Measurements from ENCODE around the gene DMAP1. TPM values are rescaled to one million over a fixed set of nuclear protein-coding genes. Genes with fewer than 3 reads are reported as not detected.

DMAP1 gene
- total and polyA plus RNA-seq, 2 experiments from 2014 or later, result 28.8 to 61.8 TPM

GRCh38 chr1:44254392-44254910 lies 41.2 kb downstream of the DMAP1 start:
- H3K9me3 ChIP-seq (ENCODE audit: low read depth), result no peaks in the 10 kb centered on the region
- H3K27me3 ChIP-seq, result no peaks in the 10 kb centered on the region
- H3K36me3 ChIP-seq (replicated peaks; ENCODE audit: insufficient read depth, low read depth), result no peaks in the 10 kb centered on the region
- no peak overlapping the region for H3K4me3 ChIP-seq
- DNase-seq (ENCODE audit: low spot score), result no peak
- TF ChIP-seq EZH2 (IDR thresholded peaks at IDR 0.05; ENCODE audit: borderline replicate concordance) (no peak), CTCF (IDR thresholded peaks at IDR 0.05; ENCODE audit: poor library complexity) (no peak), EZH2phosphoT487 (IDR thresholded peaks at IDR 0.05; ENCODE audit: low read depth, severe bottlenecking, unreplicated experiment) (no peak)
- H3K79me2 ChIP-seq, result no peaks in the 10 kb centered on the region
- H3K4me2 ChIP-seq, result no peak overlapping the region
- no peak overlapping the region for H2AFZ ChIP-seq
- WGBS (ENCODE audit: low lambda C conversion rate, missing lambda C conversion rate), result 89% methylated on average over 4 of the region's 4 CpGs
- H3K27ac ChIP-seq, result no peak overlapping the region
- no peaks in the 10 kb centered on the region for H3K9me2 ChIP-seq (replicated peaks; ENCODE audit: insufficient read depth)
- peaks cover 12% of the 10 kb centered on the region for H3K4me1 ChIP-seq (ENCODE audit: insufficient read depth)
- no peaks in the 10 kb centered on the region for H4K20me1 ChIP-seq (ENCODE audit: insufficient read depth, poor library complexity, severe bottlenecking)

- Histone ChIP-seq H3K4me3 (no peak overlapping the region), H4K20me1 (ENCODE audit: insufficient read depth, poor library complexity, severe bottlenecking) (no peaks in the 10 kb centered on the region), H2AFZ (no peak overlapping the region), H3K4me1 (ENCODE audit: insufficient read depth) (peaks cover 16% of the 10 kb centered on the region), H3K36me3 (replicated peaks; ENCODE audit: insufficient read depth, low read depth) (no peaks in the 10 kb centered on the region), H3K79me2 (no peaks in the 10 kb centered on the region), H3K9me3 (ENCODE audit: low read depth) (no peaks in the 10 kb centered on the region), H3K27me3 (no peaks in the 10 kb centered on the region), H3K27ac (no peak overlapping the region), H3K4me2 (no peak overlapping the region), H3K9me2 (replicated peaks; ENCODE audit: insufficient read depth) (no peaks in the 10 kb centered on the region)
- TF ChIP-seq EZH2 (IDR thresholded peaks at IDR 0.05; ENCODE audit: borderline replicate concordance) (no peak), EZH2phosphoT487 (IDR thresholded peaks at IDR 0.05; ENCODE audit: low read depth, severe bottlenecking, unreplicated experiment) (no peak), CTCF (IDR thresholded peaks at IDR 0.05; ENCODE audit: poor library complexity) (no peak)
- DNase-seq (ENCODE audit: low spot score), result no peak
- 79% methylated on average over 10 of the region's 10 CpGs for WGBS (ENCODE audit: low lambda C conversion rate, missing lambda C conversion rate)
These were observed 43.7 kb downstream of the DMAP1 start for GRCh38 chr1:44256762-44257554.

- no peaks in the 10 kb centered on the region for H3K9me3 ChIP-seq (ENCODE audit: low read depth)
- H3K79me2 ChIP-seq, result no peaks in the 10 kb centered on the region
- DNase-seq (ENCODE audit: low spot score), result no peak
- H3K4me1 ChIP-seq (ENCODE audit: insufficient read depth), result peaks cover 10% of the 10 kb centered on the region
- no peaks in the 10 kb centered on the region for H3K27me3 ChIP-seq
- no peaks in the 10 kb centered on the region for H3K36me3 ChIP-seq (replicated peaks; ENCODE audit: insufficient read depth, low read depth)
- no peak overlapping the region for H3K27ac ChIP-seq
- no peak overlapping the region for H3K4me2 ChIP-seq
- no peak overlapping the region for H2AFZ ChIP-seq
- 91% methylated on average over 2 of the region's 2 CpGs for WGBS (ENCODE audit: low lambda C conversion rate, missing lambda C conversion rate)
- H3K9me2 ChIP-seq (replicated peaks; ENCODE audit: insufficient read depth), result no peaks in the 10 kb centered on the region
- TF ChIP-seq CTCF (IDR thresholded peaks at IDR 0.05; ENCODE audit: poor library complexity) (no peak), EZH2 (IDR thresholded peaks at IDR 0.05; ENCODE audit: borderline replicate concordance) (no peak), EZH2phosphoT487 (IDR thresholded peaks at IDR 0.05; ENCODE audit: low read depth, severe bottlenecking, unreplicated experiment) (no peak)
- H4K20me1 ChIP-seq (ENCODE audit: insufficient read depth, poor library complexity, severe bottlenecking), result no peaks in the 10 kb centered on the region
- no peak overlapping the region for H3K4me3 ChIP-seq
These were observed 45.8 kb downstream of the DMAP1 start for GRCh38 chr1:44259090-44259489.
